Activated T-cell treated with anti-CD3 and anti-CD28 coated beads, Interleukin-2, amount 50 U/mL, for 1 hour (primary cell): Measurements from ENCODE around the gene FBRSL1.
"Not testable (repeated sequence)": the region's sequence is repeated elsewhere in the genome, so short reads cannot be mapped to it uniquely, and the experiment has no call there.

Source experiments
- DNase-seq: peaks from one replicate; pipeline ENCODE4 v3.0.0-alpha.2; 2020

The FBRSL1 gene

GRCh38 chr12:132454193-132454932, 35.6 kb upstream of the FBRSL1 start:
- no peak for DNase-seq

GRCh38 chr12:132454933-132455418, 35.0 kb upstream of the FBRSL1 start:
- no peak for DNase-seq

- DNase-seq = no peak
Measured at GRCh38 chr12:132455565-132455964, 34.4 kb upstream of the FBRSL1 start.

DNA sequence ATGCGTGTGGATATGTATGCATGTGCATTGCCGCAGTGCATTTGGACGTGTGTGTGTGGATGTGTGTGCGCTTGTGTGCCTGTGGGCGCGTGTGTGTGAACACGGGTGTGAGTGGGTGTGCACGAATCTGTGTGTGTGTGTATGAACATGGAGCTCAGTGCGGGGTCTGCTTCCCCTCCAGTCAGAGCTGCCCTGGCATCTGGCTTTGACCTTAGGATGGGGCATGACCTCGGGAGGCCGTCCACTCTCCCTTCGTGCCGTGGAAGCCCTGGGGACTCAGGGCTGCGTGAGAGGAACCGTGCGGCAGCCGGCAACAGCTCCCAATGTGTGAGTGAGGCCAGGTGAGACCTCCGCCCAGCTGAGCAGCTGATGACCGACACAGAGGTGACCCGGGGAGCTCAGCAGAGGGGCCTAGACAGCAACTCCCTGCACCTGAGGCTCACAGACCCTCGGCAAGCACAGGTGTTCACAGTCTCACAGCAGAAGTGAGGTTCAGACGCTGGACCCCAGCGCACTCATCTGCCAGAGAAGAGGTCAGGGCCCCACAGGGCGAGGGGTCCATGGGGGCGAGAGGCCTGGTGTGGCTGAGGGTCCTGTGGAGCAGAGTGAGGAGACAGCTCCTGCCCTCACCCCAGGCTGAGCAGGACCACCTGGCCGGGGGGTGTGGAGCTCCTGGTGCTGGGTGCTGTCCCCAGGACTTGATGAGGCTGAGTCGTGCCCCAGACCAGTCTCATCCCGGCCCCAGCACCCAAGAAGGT, 33.6 kb upstream of the FBRSL1 start:
- DNase-seq = no peak

- no peak for DNase-seq
Measured at GRCh38 chr12:132456944-132457495, 32.9 kb upstream of the FBRSL1 start.

- DNase-seq = no peak
Measured at GRCh38 chr12:132458441-132458840, 31.5 kb upstream of the FBRSL1 start.

DNA sequence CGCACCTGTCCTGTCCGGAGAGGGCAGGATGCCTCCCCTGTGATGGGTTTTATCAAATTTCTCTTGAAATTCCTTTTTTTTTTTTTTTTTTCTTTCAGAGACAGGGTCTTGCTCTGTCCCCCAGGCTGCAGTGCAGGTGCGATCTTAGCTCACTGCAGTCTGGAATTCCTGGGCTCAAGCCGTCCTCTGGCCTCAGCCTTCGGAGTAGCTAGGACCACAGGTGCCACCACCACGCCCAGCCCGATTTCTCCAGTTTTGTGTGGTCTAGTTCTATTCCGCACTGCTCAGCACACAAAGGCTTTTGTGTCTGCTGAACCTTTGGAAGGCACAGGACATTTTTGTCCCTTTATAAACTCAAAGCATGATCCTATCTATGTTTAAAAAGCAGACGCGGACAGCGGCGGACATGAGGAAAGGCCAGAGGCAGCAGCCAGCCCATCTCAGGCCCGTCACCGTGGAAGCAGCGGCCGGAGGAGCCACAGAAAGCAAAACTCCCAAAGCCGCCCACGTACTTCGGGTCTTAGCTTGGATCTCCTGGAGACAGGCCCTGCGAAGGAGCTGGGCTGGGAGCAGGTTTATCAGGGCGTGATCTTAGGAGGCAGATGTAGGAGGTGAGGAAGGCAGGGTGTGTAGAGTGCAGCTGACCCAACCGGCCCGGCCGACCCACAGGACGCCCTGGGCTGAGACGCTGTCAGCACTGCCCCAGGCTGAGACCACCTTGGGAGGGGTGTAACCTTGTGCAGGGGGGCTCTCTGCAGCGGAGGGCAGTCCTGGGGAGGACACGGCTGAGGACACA, 30.9 kb upstream of the FBRSL1 start:
- DNase-seq = no peak

DNA sequence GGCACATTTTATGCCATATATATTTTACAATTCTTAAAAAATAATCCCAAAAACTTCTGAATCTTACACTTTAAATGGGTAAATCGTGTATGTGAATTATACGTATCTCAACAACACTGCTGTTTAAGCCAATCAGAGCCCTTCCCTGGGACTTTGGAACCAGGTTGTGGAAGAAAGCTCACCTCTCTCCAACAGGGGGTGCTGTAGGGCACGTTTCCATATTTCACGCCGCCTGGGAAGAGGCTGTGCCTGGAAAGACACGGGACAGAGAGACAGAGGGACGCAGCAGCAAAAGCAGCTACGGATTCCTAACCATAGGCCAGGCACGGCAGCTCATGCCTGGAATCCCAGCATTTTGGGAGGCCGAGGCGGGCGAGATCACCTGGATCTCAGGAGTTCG, 29.4 kb upstream of the FBRSL1 start:
- no peak for DNase-seq

GRCh38 chr12:132461526-132461925, 28.4 kb upstream of the FBRSL1 start:
- no peak for DNase-seq

DNA sequence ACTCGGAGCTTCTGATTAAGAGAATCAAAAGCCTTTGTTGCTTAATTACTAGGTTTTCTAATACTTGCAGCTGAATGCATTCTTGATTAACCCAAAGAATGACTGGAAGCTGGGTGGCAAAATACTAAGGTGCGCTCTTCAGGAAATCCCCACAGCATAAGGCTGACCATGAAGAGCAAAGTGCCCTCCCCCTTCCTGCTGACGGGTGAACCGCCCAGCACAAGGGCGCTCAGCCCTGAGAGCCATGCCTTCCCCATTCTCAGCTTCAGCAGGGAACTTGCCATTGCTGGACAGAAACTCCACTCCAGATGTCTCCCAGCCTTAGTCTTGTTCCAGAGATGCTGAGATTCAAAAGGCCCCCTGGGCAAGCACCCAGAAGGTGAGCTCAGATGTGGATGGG, 27.2 kb upstream of the FBRSL1 start:
- DNase-seq = no peak

DNA sequence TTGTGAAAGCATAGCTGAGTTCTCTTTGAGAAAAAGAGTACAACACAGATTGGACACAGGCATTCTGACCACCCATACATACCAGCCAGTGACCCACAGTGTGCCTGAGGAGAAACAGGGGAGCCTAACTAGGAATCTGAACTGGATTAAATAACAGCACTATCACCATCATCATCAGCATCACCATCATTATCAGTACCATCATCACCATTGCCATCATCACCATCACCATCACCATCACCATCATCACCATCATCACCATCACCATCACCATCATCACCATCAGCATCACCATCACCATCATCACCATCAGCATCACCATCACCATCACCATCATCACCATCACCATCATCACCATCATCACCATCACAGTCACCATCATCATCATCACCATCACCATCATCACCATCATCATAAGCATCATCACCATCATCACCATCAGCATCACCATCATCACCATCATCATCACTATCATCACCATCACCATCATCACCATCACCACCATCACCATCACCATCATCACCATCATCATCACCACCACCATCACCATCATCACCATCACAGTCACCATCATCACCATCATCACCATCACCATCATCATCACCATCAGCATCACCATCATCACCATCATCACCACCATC, 26.5 kb upstream of the FBRSL1 start:
- not testable (repeated sequence) for DNase-seq

GRCh38 chr12:132464304-132464703, 25.6 kb upstream of the FBRSL1 start:
- DNase-seq = not testable (repeated sequence)

DNA sequence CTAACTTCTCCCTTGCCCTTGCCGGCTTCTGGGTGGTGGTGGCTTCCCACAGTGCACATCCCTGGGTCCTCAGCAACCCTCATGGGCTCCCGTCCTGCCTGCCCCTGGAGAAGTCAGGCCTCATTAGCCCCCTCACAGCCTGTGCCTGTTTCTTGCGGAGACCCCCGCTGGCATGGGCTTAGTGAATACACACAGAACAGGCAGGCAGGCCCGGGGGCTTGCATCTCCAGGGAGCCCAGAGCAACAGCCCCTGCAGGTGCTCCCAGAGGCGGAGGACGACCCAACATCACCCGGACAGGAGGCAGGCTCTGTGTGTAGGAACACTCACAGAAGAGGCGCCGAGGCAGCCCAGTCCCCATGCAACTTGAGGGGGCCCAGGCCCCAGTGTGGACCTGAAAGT, 25.1 kb upstream of the FBRSL1 start:
- no peak for DNase-seq

- no peak for DNase-seq
Measured at GRCh38 chr12:132465269-132466190, 24.4 kb upstream of the FBRSL1 start.

DNA sequence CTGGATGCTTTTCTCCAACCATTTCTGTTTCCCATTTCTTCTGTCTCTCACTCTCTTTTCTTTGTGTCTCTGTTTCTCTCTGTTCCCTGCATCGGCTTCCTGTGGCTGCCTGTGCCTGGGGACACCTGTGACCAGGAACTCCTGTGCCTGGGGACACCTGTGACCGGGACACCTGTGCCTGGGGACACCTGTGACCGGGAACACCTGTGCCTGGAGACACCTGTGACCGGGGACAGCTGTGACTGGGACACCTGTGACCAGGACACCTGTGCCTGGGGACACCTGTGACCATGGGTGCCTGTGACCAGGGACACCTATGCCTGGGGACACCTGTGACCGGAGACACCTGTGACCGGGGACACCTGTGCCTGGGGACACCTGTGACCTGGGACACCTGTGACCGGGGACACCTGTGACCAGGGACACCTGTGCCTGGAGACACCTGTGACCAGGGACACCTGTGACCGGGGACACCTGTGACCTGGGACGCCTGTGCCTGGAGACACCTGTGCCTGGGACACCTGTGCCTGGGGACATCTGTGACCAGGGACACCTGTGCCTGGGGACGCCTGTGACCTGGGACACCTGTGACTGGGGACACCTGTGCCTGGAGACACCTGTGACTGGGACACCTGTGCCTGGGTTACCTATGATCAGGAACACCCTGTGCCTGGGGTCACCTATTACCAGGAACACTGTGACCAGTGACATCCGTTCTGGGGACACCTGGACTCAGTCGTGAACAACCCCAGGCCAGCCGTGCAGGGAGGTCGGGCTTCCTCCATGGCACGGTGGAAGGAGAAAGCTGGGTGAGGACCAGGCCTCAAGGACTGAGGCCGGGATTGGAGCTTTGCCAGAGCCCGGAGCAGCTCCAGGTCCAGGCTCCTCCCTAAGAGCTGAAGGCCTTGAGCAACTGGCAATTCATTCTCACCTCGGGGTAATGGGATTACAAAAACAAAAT, 23.4 kb upstream of the FBRSL1 start:
- DNase-seq = no peak

- no peak for DNase-seq
Measured at GRCh38 chr12:132467511-132467910, 22.4 kb upstream of the FBRSL1 start.

- no peak for DNase-seq
Measured at GRCh38 chr12:132469423-132469822, 20.5 kb upstream of the FBRSL1 start.

GRCh38 chr12:132470397-132470796, 19.6 kb upstream of the FBRSL1 start:
- DNase-seq = no peak

DNA sequence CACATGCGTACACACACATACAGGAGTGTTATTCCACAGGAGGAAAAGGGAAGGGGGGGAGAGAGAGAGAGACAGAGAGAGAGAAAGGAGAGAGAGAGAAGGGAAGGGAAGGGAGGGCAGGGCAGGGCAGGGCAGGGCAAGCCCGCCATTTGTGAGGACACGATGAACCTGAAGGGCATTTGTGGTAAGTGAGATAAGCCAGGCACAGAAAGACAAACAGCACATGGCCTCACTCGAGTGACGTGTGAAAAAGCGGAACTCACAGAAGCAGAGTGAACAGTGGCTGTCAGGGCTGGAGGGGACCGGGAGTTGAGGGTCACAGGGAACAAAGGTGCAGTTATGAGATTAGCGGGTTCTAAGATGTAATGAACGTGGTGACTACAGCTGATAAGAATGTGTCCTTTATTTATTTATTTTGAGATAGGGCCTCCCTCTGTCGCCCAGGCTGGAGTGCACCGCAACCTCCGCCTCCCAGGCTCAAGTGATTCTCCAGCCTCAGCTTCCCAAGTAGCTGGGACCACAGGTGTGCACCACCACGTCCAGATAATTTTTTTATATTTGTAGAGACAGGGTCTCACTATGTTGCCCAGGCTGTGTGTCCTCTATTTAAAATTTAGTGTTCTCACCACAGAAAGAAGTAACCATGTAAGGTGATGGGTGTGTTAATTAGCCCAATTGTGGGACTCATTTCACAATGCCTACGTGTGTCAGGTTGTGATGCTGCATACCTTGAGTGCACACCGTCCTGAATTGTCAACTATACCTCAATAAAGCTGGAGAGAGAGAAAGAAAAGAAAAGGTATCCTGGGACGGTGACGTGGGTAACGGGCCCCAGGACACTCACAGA, 18.7 kb upstream of the FBRSL1 start:
- no peak for DNase-seq
